H1 (cell line): Measurements from ENCODE around the gene FANCI. TPM values are rescaled to one million over a fixed set of nuclear protein-coding genes. Genes with fewer than 3 reads are reported as not detected.

Source experiments
- CTCF ChIA-PET: fragments of 300-600 bp; sonication (Branson Sonifier 250); formaldehyde crosslinking; loops from one replicate; lab custom pipeline; 2021; ENCODE audit not compliant: partially characterized antibody; lab: Charles Lee
- POLR2A ChIA-PET: fragments of 300-600 bp; sonication (Branson Sonifier 250); formaldehyde crosslinking; loops from one replicate; lab custom pipeline; 2021; ENCODE audit warnings: inconsistent platforms; ENCODE audit not compliant: partially characterized antibody; lab: Charles Lee
- DNase-seq, 2 experiments: peaks; one replicate each; pipeline versions ENCODE4 v3.0.0 to v3.0.0-alpha.2; 2010 to 2022; ENCODE audit warnings: low spot score in 2 of 2, low read depth in 1 of 2, mixed read lengths in 1 of 2
- FAIRE-seq: peaks from 2 replicates; lab custom pipeline; 2011; peaks lifted over from hg19 to GRCh38; lab: Jason Lieb, UNC
- H2AFZ ChIP-seq: 2 replicates; pipeline ENCODE4 v1.8.1; 2012; ENCODE audit warnings: low read length, inconsistent platforms
- H2AK5ac ChIP-seq: 2 replicates; pipeline ENCODE4 v1.6.1; 2013; ENCODE audit warnings: low read depth, low read length
- H2BK120ac ChIP-seq: replicated peaks from 2 replicates; pipeline ENCODE3; 2013; ENCODE audit warnings: low read depth, low read length, inconsistent platforms
- H2BK12ac ChIP-seq: 2 replicates; pipeline ENCODE4 v1.6.1; 2013; ENCODE audit warnings: low read depth, low read length
- H2BK15ac ChIP-seq: 2 replicates; pipeline ENCODE4 v1.6.1; 2013; ENCODE audit warnings: low read length
- H2BK20ac ChIP-seq: 2 replicates; pipeline ENCODE4 v1.6.1; 2013; ENCODE audit warnings: low read length
- H2BK5ac ChIP-seq: 2 replicates; pipeline ENCODE4 v1.6.1; 2013; ENCODE audit warnings: low read depth, low read length
- H3K14ac ChIP-seq: 2 replicates; pipeline ENCODE4 v1.6.1; 2013; ENCODE audit warnings: inconsistent platforms; ENCODE audit not compliant: insufficient read length
- H3K18ac ChIP-seq: 2 replicates; pipeline ENCODE4 v1.6.1; 2013; ENCODE audit warnings: low read length; ENCODE audit errors: extremely low read depth
- H3K23ac ChIP-seq: 2 replicates; pipeline ENCODE4 v1.6.1; 2013; ENCODE audit warnings: inconsistent platforms; ENCODE audit not compliant: insufficient read length
- H3K23me2 ChIP-seq: 2 replicates; pipeline ENCODE4 v1.6.1; 2013; ENCODE audit warnings: low read depth, low read length
- H3K27ac ChIP-seq: 2 replicates; pipeline ENCODE4 v1.6.1; 2011; ENCODE audit warnings: low read depth, low read length, inconsistent platforms
- H3K27me3 ChIP-seq, 4 experiments: replicated peaks in 1 of 4; 1 replicate in 1 of 4; 2 replicates in 3 of 4; pipeline versions ENCODE4 v1.6.1 to v1.8.1; 2011 to 2013; ENCODE audit warnings: low read length in 3 of 4, mild to moderate bottlenecking in 3 of 4, inconsistent platforms in 2 of 4, mixed read lengths in 2 of 4, moderate library complexity in 1 of 4; ENCODE audit not compliant: control insufficient read depth in 3 of 4, insufficient read depth in 3 of 4; ENCODE audit errors: extremely low read depth in 1 of 4
- H3K36me3 ChIP-seq, 4 experiments: 2 replicates each; pipeline versions ENCODE4 v1.6.1 to v1.8.1; 2011 to 2013; ENCODE audit warnings: mild to moderate bottlenecking in 4 of 4, low read length in 3 of 4, moderate library complexity in 2 of 4, control low read depth in 1 of 4, inconsistent platforms in 1 of 4; ENCODE audit not compliant: insufficient read depth in 4 of 4, control insufficient read depth in 2 of 4
- H3K4ac ChIP-seq: replicated peaks from 2 replicates; pipeline ENCODE3; 2013; ENCODE audit warnings: low read length, low read depth, mixed read lengths, inconsistent platforms; ENCODE audit not compliant: insufficient read length
- H3K4me1 ChIP-seq, 4 experiments: replicated peaks in 1 of 4; 1 replicate in 1 of 4; 2 replicates in 3 of 4; pipeline versions ENCODE4 v1.6.1 to v1.8.1; 2011 to 2013; ENCODE audit warnings: low read length in 3 of 4, inconsistent platforms in 2 of 4, mixed read lengths in 1 of 4; ENCODE audit not compliant: insufficient read depth in 4 of 4, control insufficient read depth in 3 of 4
- H3K4me2 ChIP-seq, 2 experiments: 2 replicates each; pipeline versions ENCODE4 v1.6.1 to v1.8.1; 2011 to 2013; ENCODE audit warnings: low read depth in 2 of 2, low read length in 2 of 2, control low read depth in 1 of 2, inconsistent platforms in 1 of 2, mild to moderate bottlenecking in 1 of 2; ENCODE audit not compliant: insufficient read depth in 1 of 2
- H3K4me3 ChIP-seq, 4 experiments: fragments of 200-600, 300-600 bp in 1 of 4; sonication (generic), shearing (Covaris generic), sonication (Bioruptor Twin) in 1 of 4; 2 replicates each; pipeline versions ENCODE4 v1.5.1 to v1.8.1; 2011 to 2016; ENCODE audit warnings: low read length in 4 of 4, low read depth in 3 of 4, control low read depth in 2 of 4, inconsistent platforms in 2 of 4, mild to moderate bottlenecking in 2 of 4, mixed read lengths in 1 of 4, moderate library complexity in 1 of 4; ENCODE audit not compliant: insufficient read depth in 2 of 4; ENCODE audit errors: extremely low read depth in 1 of 4
- H3K56ac ChIP-seq: replicated peaks from 2 replicates; pipeline ENCODE3; 2013; ENCODE audit warnings: low read depth, mild to moderate bottlenecking, mixed read lengths, low read length, inconsistent platforms; ENCODE audit not compliant: insufficient read length
- H3K79me1 ChIP-seq: 2 replicates; pipeline ENCODE4 v1.6.1; 2013; ENCODE audit warnings: low read depth, low read length, control low read depth
- H3K79me2 ChIP-seq, 2 experiments: 2 replicates each; pipeline versions ENCODE4 v1.6.1 to v1.8.1; 2012 to 2013; ENCODE audit warnings: low read length in 2 of 2, mild to moderate bottlenecking in 2 of 2, inconsistent platforms in 1 of 2; ENCODE audit not compliant: insufficient read depth in 2 of 2, control insufficient read depth in 1 of 2
- H3K9ac ChIP-seq, 4 experiments: replicated peaks in 1 of 4; 1 replicate in 1 of 4; 2 replicates in 3 of 4; pipeline versions ENCODE4 v1.6.1 to v1.8.1; 2011 to 2013; ENCODE audit warnings: low read depth in 3 of 4, low read length in 3 of 4, control low read depth in 2 of 4, mild to moderate bottlenecking in 2 of 4, moderate library complexity in 2 of 4, inconsistent platforms in 1 of 4; ENCODE audit errors: extremely low read depth in 1 of 4
- H3K9me3 ChIP-seq, 2 experiments: 2 replicates each; pipeline versions ENCODE4 v1.6.1 to v1.8.1; 2012 to 2013; ENCODE audit warnings: mild to moderate bottlenecking in 2 of 2, moderate library complexity in 2 of 2, control low read depth in 1 of 2, inconsistent platforms in 1 of 2, low read depth in 1 of 2, low read length in 1 of 2, mixed read lengths in 1 of 2; ENCODE audit not compliant: insufficient read depth in 2 of 2
- H4K20me1 ChIP-seq, 2 experiments: replicated peaks in 1 of 2; 2 replicates each; pipeline versions ENCODE3 to v1.8.1; 2011 to 2013; ENCODE audit warnings: inconsistent platforms in 2 of 2, low read length in 2 of 2, mild to moderate bottlenecking in 1 of 2; ENCODE audit not compliant: insufficient read depth in 2 of 2, control insufficient read depth in 1 of 2
- H4K5ac ChIP-seq: 2 replicates; pipeline ENCODE4 v1.6.1; 2013; ENCODE audit warnings: low read length, low read depth, mixed read lengths, inconsistent platforms; ENCODE audit not compliant: insufficient read length
- H4K8ac ChIP-seq: 2 replicates; pipeline ENCODE4 v1.8.0; 2013; ENCODE audit warnings: mild to moderate bottlenecking, moderate library complexity, low read length, inconsistent platforms; ENCODE audit not compliant: insufficient read depth; ENCODE audit errors: extremely low read depth
- H4K91ac ChIP-seq: replicated peaks from 2 replicates; pipeline ENCODE3; 2013; ENCODE audit warnings: low read length, mixed read lengths, inconsistent platforms; ENCODE audit not compliant: insufficient read length
- POLR2A ChIP-seq, 2 experiments: IDR thresholded peaks; 1 replicate in 1 of 2; 2 replicates in 1 of 2; pipeline ENCODE4 v1.6.1; 2011; ENCODE audit warnings: low read depth in 2 of 2, low read length in 2 of 2, mild to moderate bottlenecking in 2 of 2; ENCODE audit errors: control extremely low read depth in 1 of 2
- SIRT6 ChIP-seq: IDR thresholded peaks from one replicate; pipeline ENCODE4 v1.7.1; 2012; ENCODE audit warnings: low read length, inconsistent platforms
- TCF12 ChIP-seq: IDR thresholded peaks from 2 replicates; pipeline ENCODE4 v1.6.1; 2011; ENCODE audit warnings: low read depth, mild to moderate bottlenecking, low read length
- TEAD4 ChIP-seq: IDR thresholded peaks from 2 replicates; pipeline ENCODE4 v1.6.1; 2012; ENCODE audit warnings: low read depth, low read length, inconsistent platforms, mixed read lengths
- WGBS, 2 experiments: shearing (Covaris generic) in 1 of 2; methylation state at CpG; one replicate each; pipeline versions ENCODE4 v1.1.6 to v1.1.7; 2013 to 2015; ENCODE audit warnings: low lambda C conversion rate in 2 of 2, mixed read lengths in 2 of 2, inconsistent platforms in 1 of 2, low coverage in 1 of 2, missing lambda C conversion rate in 1 of 2; ENCODE audit not compliant: insufficient replicate concordance in 2 of 2, insufficient coverage in 1 of 2, insufficient read length in 1 of 2; ENCODE audit errors: extremely low coverage in 1 of 2, missing lambda C conversion rate in 1 of 2; 5-methylcytosine and 5-hydroxymethylcytosine counted together
- polyA plus RNA-seq, 7 experiments: library from polyadenylated mRNA; depleted of rRNA in 3 of 7; stranded (reverse) in 5 of 7; unstranded in 2 of 7; fragments of >200 nt in 5 of 7; fragments of 200-250 nt in 2 of 7; gene quantifications; 1 replicate in 5 of 7; 2 replicates in 1 of 7; 4 replicates in 1 of 7; pipeline versions ENCODE4 v1.2.1 to v1.2.3, GENCODE V29; 2011 to 2013; ENCODE audit warnings: missing spikeins in 2 of 7, mixed read lengths in 2 of 7
- total RNA-seq: library from RNA; stranded (reverse); fragmentation: NEBNext Ultra II Directional; extraction: Animal tissue kit (Norgen Biotek cat#: 25700); gene quantifications from 2 replicates; pipeline ENCODE4 v1.2.1, GENCODE V29; 2021
- TF ChIP-seq, protein P1 (sequence below), 3 experiments: IDR thresholded peaks; 1 replicate in 2 of 3; 2 replicates in 1 of 3; pipeline versions ENCODE4 v1.5.1 to v1.6.1; 2011; ENCODE audit warnings: low read length in 3 of 3, mild to moderate bottlenecking in 3 of 3, inconsistent platforms in 2 of 3, low read depth in 1 of 3, moderate library complexity in 1 of 3; ENCODE audit not compliant: insufficient read depth in 1 of 3; ENCODE audit errors: control extremely low read depth in 1 of 3

The FANCI gene
- total and polyA plus RNA-seq, 2 of the 8 experiments (the other 6 are each of a cell fraction or from before 2014, with no cell fraction given): 37.8 to 115 TPM

DNA sequence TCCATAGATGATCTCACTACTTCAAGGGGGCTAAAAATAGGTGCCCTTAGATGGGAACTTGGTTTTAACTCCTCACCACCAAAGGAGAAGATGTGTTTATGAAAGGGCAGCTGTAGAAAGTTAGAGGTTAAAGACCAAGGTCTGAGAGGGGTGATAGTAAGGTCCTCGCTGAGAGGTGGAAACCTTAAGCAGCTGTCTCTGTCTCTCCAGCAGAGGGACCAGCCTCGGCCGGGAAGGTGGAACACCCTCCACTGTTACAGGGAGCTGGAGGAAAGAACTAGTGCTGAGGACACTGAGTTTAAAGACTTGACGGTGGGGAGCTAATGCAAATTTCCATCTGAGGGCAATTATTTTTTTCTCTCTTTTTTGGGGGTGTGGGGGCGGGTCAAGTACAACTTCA is 13.5 kb upstream of the FANCI start:
- Histone ChIP-seq H3K27ac (no peak overlapping the region), H3K27me3 (no peaks in the 10 kb centered on the region), H4K91ac (no peak overlapping the region), H4K8ac (no peak overlapping the region), H3K23me2 (no peaks in the 10 kb centered on the region; the same call in 1 of the 2 replicates), H2AFZ (no peak overlapping the region), H3K4me1 (no peaks in the 10 kb centered on the region; a peak in 1 of 7 replicates), H3K79me1 (no peaks in the 10 kb centered on the region), H2BK20ac (no peak overlapping the region), H4K5ac (no peak overlapping the region), H3K18ac (no peak overlapping the region), H3K14ac (no peak overlapping the region), H2BK5ac (no peak overlapping the region), H3K4me2 (no peak overlapping the region), H3K9me3 (no peaks in the 10 kb centered on the region), H2BK15ac (no peak overlapping the region), H3K56ac (no peak overlapping the region), H2AK5ac (no peak overlapping the region), H2BK120ac (no peak overlapping the region), H3K4me3 (no peak overlapping the region), H3K36me3 (no peaks in the 10 kb centered on the region), H3K9ac (no peak overlapping the region), H3K4ac (no peak overlapping the region), H4K20me1 (no peaks in the 10 kb centered on the region), H2BK12ac (no peak overlapping the region), H3K79me2 (no peaks in the 10 kb centered on the region), H3K23ac (no peak overlapping the region)
- FAIRE-seq (no peak), DNase-seq (no peak)
- TF ChIP-seq, protein P1, sequence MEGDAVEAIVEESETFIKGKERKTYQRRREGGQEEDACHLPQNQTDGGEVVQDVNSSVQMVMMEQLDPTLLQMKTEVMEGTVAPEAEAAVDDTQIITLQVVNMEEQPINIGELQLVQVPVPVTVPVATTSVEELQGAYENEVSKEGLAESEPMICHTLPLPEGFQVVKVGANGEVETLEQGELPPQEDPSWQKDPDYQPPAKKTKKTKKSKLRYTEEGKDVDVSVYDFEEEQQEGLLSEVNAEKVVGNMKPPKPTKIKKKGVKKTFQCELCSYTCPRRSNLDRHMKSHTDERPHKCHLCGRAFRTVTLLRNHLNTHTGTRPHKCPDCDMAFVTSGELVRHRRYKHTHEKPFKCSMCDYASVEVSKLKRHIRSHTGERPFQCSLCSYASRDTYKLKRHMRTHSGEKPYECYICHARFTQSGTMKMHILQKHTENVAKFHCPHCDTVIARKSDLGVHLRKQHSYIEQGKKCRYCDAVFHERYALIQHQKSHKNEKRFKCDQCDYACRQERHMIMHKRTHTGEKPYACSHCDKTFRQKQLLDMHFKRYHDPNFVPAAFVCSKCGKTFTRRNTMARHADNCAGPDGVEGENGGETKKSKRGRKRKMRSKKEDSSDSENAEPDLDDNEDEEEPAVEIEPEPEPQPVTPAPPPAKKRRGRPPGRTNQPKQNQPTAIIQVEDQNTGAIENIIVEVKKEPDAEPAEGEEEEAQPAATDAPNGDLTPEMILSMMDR (IDR thresholded peaks at IDR 0.05; ENCODE audit: control extremely low read depth in 1 of 3, insufficient read depth in 1 of 3, low read depth in 1 of 3, low read length in 3 of 3): peak in 2 of 3 experiments; percentile 20 to 21; a peak in 2 of 4 replicates
- TF ChIP-seq SIRT6: no peak
- TF ChIP-seq POLR2A (IDR thresholded peaks at IDR 0.05; ENCODE audit: control extremely low read depth in 1 of 2, low read depth in 2 of 2, low read length in 2 of 2): no peak
- TF ChIP-seq TEAD4: no peak
- TF ChIP-seq TCF12: no peak
- WGBS, 2 experiments: 58% methylated on average over 5 of the region's 5 CpGs; no CpG with 5 or more reads in 1 of the 2 experiments
- ChIA-PET CTCF (interaction anchor here (0.6 to 3.5 kb wide), 11 partner anchors 11 to 91 kb away, joined by 3 to 17 read pairs (median 6); partner anchors contain the start of gene FANCI), POLR2A (interaction anchor here (1.1 kb wide), 1 partner anchor 42 kb away, joined by 3 read pairs; no protein-coding TSS in a partner anchor)
